ENCODE data around the gene SRSF5. TPM values are rescaled to one million over a fixed set of nuclear protein-coding genes. Genes with fewer than 3 reads are reported as not detected.
A peak's percentile ranks its signal among the peaks of the same experiment; 100 is the strongest.

The SRSF5 gene
- total and polyA plus RNA-seq, 2 of the 13 experiments (the other 11 are each of a cell fraction or from before 2014, with no cell fraction given), result 189 to 277 TPM

- DNase-seq (ENCODE audit: low spot score), result no peak
- ChIA-PET CTCF (ENCODE audit: low intra/inter-chr PET ratio, low total read pairs) (no interaction called here), POLR2A (interaction anchor here (1.2 to 4.3 kb wide), 5 partner anchors 13 to 36 kb away, joined by 3 to 31 read pairs (median 3); partner anchors contain the start of gene SLC10A1)
- Histone ChIP-seq H3K79me2 (ENCODE audit: insufficient read depth, low read length) (peaks cover 20% of the 10 kb centered on the region), H3K4me3 (replicated peaks in 1 of 3; ENCODE audit: insufficient read depth in 1 of 3, low read depth in 2 of 3, low read length in 3 of 3) (no peak overlapping the region), H3K27ac (ENCODE audit: extremely low read length, insufficient read depth, low read length) (no peak overlapping the region), H3K4me2 (ENCODE audit: low read depth, low read length) (no peak overlapping the region), H4K20me1 (ENCODE audit: insufficient read depth, low read length) (peaks cover 22% of the 10 kb centered on the region), H3K9me3 (ENCODE audit: low read length) (no peaks in the 10 kb centered on the region), H3K36me3 (replicated peaks in 1 of 2; ENCODE audit: control insufficient read depth in 1 of 2, insufficient read depth in 2 of 2, low read length in 2 of 2) (peaks cover 20 to 54% of the 10 kb centered on the region in 2 experiments), H2AFZ (ENCODE audit: low read length) (no peak overlapping the region), H3K9ac (ENCODE audit: insufficient read depth, low read depth, low read length) (no peak overlapping the region), H3K27me3 (ENCODE audit: control insufficient read depth in 1 of 2, insufficient read depth in 2 of 2, low read length in 2 of 2) (no peaks in the 10 kb centered on the region), H3K4me1 (ENCODE audit: insufficient read depth, low read length) (peaks cover 57% of the 10 kb centered on the region)
- in situ Hi-C loops (cut with HindIII; ENCODE audit: extremely low pct_ligation_motif_present, low pct_unique_long_range_greater_than_20kb), result no loop called here
- intact Hi-C loops (cut with micrococcal nuclease; ENCODE audit: unreplicated experiment), result no loop called here
- BruUV-seq (replicated peaks), result no TSS peak
- 99% methylated on average over 7 of the region's 7 CpGs for WGBS (ENCODE audit: low lambda C conversion rate)
- FAIRE-seq, result no peak
- no peak; the same call in 2 of the 3 replicates for ATAC-seq
- TF ChIP-seq HMGXB3 (CRISPR knock-in tag; IDR thresholded peaks at IDR 0.05; ENCODE audit: borderline replicate concordance) (no peak), BCL6 (CRISPR knock-in tag; IDR thresholded peaks at IDR 0.05) (no peak), GATAD2A (CRISPR knock-in tag; IDR thresholded peaks at IDR 0.05) (no peak), YY1 (IDR thresholded peaks at IDR 0.05; ENCODE audit: insufficient read depth, insufficient replicate concordance, low read depth, low read length) (no peak), CBX2 (IDR thresholded peaks at IDR 0.05; ENCODE audit: low read depth, low read length) (no peak), CBX2 (CRISPR knock-in tag; IDR thresholded peaks at IDR 0.05; ENCODE audit: low read depth) (no peak), ZSCAN20 (CRISPR knock-in tag; IDR thresholded peaks at IDR 0.05; ENCODE audit: borderline replicate concordance) (no peak), POLR2G (IDR thresholded peaks at IDR 0.05; ENCODE audit: low read depth, low read length) (peak; percentile 57; the same call in 1 of the 2 replicates), ZNF446 (CRISPR knock-in tag; IDR thresholded peaks at IDR 0.05) (no peak), CREB3 (CRISPR knock-in tag; IDR thresholded peaks at IDR 0.05) (no peak), SCMH1 (CRISPR knock-in tag; IDR thresholded peaks at IDR 0.05; ENCODE audit: borderline replicate concordance) (no peak), ZC3H13 (CRISPR knock-in tag; IDR thresholded peaks at IDR 0.05) (no peak), ARNT2 (CRISPR knock-in tag; IDR thresholded peaks at IDR 0.05; ENCODE audit: low read depth) (no peak), YEATS4 (CRISPR knock-in tag; IDR thresholded peaks at IDR 0.05; ENCODE audit: borderline replicate concordance) (no peak), KDM6A (CRISPR knock-in tag; IDR thresholded peaks at IDR 0.05; ENCODE audit: low read depth) (no peak), ASH2L (IDR thresholded peaks at IDR 0.05; ENCODE audit: insufficient read length, low read depth, low read length) (no peak), HDAC6 (IDR thresholded peaks at IDR 0.05; ENCODE audit: low read depth, low read length) (no peak), E2F2 (CRISPR knock-in tag; IDR thresholded peaks at IDR 0.05; ENCODE audit: borderline replicate concordance) (no peak), ZKSCAN5 (CRISPR knock-in tag; IDR thresholded peaks at IDR 0.05) (no peak), POLR2A (IDR thresholded peaks at IDR 0.05; ENCODE audit: insufficient read depth in 1 of 2, low read depth in 2 of 2, low read length in 2 of 2) (peak in 1 of 2 experiments; percentile 2; a peak in 2 of 4 replicates)
Observed at GRCh38 chr14:69773571-69774276, 6.8 kb downstream of the SRSF5 start.

Measured in HepG2 (cell line).